HEK293 (cell line): ENCODE results near the gene SLC7A10.

Source experiments
- GLI2 ChIP-seq: fragments of 450-650 bp; formaldehyde crosslinking; IDR thresholded peaks from 2 replicates; pipeline ENCODE4; 2017; ENCODE audit warnings: missing biosample characterization, missing genetic modification characterization, low read depth, borderline replicate concordance
- GLIS2 ChIP-seq: fragments of 450-650 bp; formaldehyde crosslinking; IDR thresholded peaks from 2 replicates; pipeline ENCODE4 v1.5.1; 2016; ENCODE audit warnings: missing biosample characterization, missing genetic modification characterization
- HOXC10 ChIP-seq: sonication (generic); formaldehyde crosslinking; IDR thresholded peaks from 2 replicates; pipeline ENCODE4 v1.8.1; 2023; ENCODE audit warnings: mild to moderate bottlenecking, missing genetic modification reagents
- KLF9 ChIP-seq: fragments of 450-650 bp; formaldehyde crosslinking; IDR thresholded peaks from 2 replicates; pipeline ENCODE4 v1.5.1; 2016; ENCODE audit warnings: missing biosample characterization, missing genetic modification characterization, low read depth
- PRDM1 ChIP-seq: fragments of 450-650 bp; formaldehyde crosslinking; IDR thresholded peaks from 2 replicates; pipeline ENCODE4; 2016; ENCODE audit warnings: missing biosample characterization, missing genetic modification characterization
- SP3 ChIP-seq: fragments of 450-650 bp; formaldehyde crosslinking; IDR thresholded peaks from 2 replicates; pipeline ENCODE4 v1.5.1; 2016; ENCODE audit warnings: missing biosample characterization, missing genetic modification characterization
- ZNF169 ChIP-seq: fragments of 450-650 bp; formaldehyde crosslinking; IDR thresholded peaks from 2 replicates; pipeline ENCODE4 v1.5.1; 2016; ENCODE audit warnings: missing biosample characterization, missing genetic modification characterization
- ZNF239 ChIP-seq: fragments of 450-650 bp; formaldehyde crosslinking; IDR thresholded peaks from 2 replicates; pipeline ENCODE4 v1.5.1; 2016; ENCODE audit warnings: missing biosample characterization, missing genetic modification characterization
- ZNF302 ChIP-seq: fragments of 450-650 bp; formaldehyde crosslinking; IDR thresholded peaks from 2 replicates; pipeline ENCODE4 v1.5.1; 2016; ENCODE audit warnings: missing biosample characterization, missing genetic modification characterization, low read depth
- ZNF426 ChIP-seq: fragments of 450-650 bp; formaldehyde crosslinking; IDR thresholded peaks from 2 replicates; pipeline ENCODE4 v1.5.1; 2017; ENCODE audit warnings: missing biosample characterization, missing genetic modification characterization, mild to moderate bottlenecking, inconsistent platforms, moderate library complexity
- ZNF473 ChIP-seq: fragments of 450-650 bp; formaldehyde crosslinking; IDR thresholded peaks from 2 replicates; pipeline ENCODE4 v1.5.1; 2017; ENCODE audit warnings: missing biosample characterization, missing genetic modification characterization
- ZNF610 ChIP-seq: fragments of 450-650 bp; formaldehyde crosslinking; IDR thresholded peaks from 2 replicates; pipeline ENCODE4 v1.5.1; 2016; ENCODE audit warnings: missing biosample characterization, missing genetic modification characterization, borderline replicate concordance
- ZNF664 ChIP-seq: fragments of 450-650 bp; formaldehyde crosslinking; IDR thresholded peaks from 2 replicates; pipeline ENCODE4 v1.5.1; 2016; ENCODE audit warnings: missing biosample characterization, missing genetic modification characterization
- ZNF785 ChIP-seq: fragments of 450-650 bp; formaldehyde crosslinking; IDR thresholded peaks from 2 replicates; pipeline ENCODE4 v1.5.1; 2016; ENCODE audit warnings: missing biosample characterization, missing genetic modification characterization
- ZNF837 ChIP-seq: fragments of 450-650 bp; formaldehyde crosslinking; IDR thresholded peaks from 2 replicates; pipeline ENCODE4 v1.5.1; 2016; ENCODE audit warnings: missing biosample characterization, missing genetic modification characterization
- TF ChIP-seq, protein P1 (sequence below): fragments of 450-650 bp; formaldehyde crosslinking; IDR thresholded peaks from 2 replicates; pipeline ENCODE4 v1.5.1; 2016; ENCODE audit warnings: missing biosample characterization, missing genetic modification characterization, borderline replicate concordance
- TF ChIP-seq, protein P2 (sequence below): fragments of 450-650 bp; formaldehyde crosslinking; IDR thresholded peaks from 2 replicates; pipeline ENCODE4 v1.5.1; 2016; ENCODE audit warnings: missing biosample characterization, missing genetic modification characterization
- TF ChIP-seq, protein P3 (sequence below): fragments of 450-650 bp; formaldehyde crosslinking; IDR thresholded peaks from 2 replicates; pipeline ENCODE4 v1.5.1; 2016; ENCODE audit warnings: missing biosample characterization, missing genetic modification characterization
- TF ChIP-seq, protein P4 (sequence below): fragments of 450-650 bp; formaldehyde crosslinking; conservative IDR thresholded peaks from 2 replicates; pipeline ENCODE4 v1.5.1; 2016; ENCODE audit warnings: low read depth, missing biosample characterization, missing genetic modification characterization
- TF ChIP-seq, protein P5 (sequence below): fragments of 450-650 bp; formaldehyde crosslinking; IDR thresholded peaks from 2 replicates; pipeline ENCODE4 v1.5.0; 2017; ENCODE audit warnings: missing biosample characterization, missing genetic modification characterization, borderline replicate concordance

Gene SLC7A10

DNA sequence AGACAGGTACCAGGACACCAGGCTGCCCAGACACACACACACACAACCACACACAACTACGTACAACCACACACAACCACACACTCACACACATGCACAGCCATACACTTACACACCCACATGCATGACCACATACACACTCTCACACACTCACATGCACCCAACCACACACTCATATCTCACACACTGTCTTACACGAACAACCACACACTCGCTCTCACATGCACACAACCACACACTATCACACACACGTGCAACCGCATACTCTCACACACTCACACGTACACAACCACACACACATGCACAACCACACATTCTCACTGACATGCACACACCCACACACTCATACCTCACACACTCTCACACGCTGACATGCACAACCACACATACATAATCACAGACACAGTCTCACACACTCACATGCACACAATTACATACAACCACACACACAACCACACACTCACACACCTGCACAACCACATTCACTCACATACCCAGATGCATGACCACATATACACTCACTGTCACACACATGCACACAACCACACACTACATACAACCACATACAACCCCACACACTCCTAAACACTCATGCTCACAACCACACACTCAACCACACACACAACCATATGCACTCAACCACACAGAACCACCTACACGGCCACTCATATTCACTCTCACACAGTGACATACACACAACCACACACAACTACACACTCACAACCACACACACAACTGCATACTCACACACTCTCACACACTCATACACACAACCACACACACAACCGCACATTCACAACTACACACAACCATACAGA lies 7.6 kb upstream of the SLC7A10 start (continued):
- TF ChIP-seq PRDM1 = no peak
- TF ChIP-seq, protein P1, sequence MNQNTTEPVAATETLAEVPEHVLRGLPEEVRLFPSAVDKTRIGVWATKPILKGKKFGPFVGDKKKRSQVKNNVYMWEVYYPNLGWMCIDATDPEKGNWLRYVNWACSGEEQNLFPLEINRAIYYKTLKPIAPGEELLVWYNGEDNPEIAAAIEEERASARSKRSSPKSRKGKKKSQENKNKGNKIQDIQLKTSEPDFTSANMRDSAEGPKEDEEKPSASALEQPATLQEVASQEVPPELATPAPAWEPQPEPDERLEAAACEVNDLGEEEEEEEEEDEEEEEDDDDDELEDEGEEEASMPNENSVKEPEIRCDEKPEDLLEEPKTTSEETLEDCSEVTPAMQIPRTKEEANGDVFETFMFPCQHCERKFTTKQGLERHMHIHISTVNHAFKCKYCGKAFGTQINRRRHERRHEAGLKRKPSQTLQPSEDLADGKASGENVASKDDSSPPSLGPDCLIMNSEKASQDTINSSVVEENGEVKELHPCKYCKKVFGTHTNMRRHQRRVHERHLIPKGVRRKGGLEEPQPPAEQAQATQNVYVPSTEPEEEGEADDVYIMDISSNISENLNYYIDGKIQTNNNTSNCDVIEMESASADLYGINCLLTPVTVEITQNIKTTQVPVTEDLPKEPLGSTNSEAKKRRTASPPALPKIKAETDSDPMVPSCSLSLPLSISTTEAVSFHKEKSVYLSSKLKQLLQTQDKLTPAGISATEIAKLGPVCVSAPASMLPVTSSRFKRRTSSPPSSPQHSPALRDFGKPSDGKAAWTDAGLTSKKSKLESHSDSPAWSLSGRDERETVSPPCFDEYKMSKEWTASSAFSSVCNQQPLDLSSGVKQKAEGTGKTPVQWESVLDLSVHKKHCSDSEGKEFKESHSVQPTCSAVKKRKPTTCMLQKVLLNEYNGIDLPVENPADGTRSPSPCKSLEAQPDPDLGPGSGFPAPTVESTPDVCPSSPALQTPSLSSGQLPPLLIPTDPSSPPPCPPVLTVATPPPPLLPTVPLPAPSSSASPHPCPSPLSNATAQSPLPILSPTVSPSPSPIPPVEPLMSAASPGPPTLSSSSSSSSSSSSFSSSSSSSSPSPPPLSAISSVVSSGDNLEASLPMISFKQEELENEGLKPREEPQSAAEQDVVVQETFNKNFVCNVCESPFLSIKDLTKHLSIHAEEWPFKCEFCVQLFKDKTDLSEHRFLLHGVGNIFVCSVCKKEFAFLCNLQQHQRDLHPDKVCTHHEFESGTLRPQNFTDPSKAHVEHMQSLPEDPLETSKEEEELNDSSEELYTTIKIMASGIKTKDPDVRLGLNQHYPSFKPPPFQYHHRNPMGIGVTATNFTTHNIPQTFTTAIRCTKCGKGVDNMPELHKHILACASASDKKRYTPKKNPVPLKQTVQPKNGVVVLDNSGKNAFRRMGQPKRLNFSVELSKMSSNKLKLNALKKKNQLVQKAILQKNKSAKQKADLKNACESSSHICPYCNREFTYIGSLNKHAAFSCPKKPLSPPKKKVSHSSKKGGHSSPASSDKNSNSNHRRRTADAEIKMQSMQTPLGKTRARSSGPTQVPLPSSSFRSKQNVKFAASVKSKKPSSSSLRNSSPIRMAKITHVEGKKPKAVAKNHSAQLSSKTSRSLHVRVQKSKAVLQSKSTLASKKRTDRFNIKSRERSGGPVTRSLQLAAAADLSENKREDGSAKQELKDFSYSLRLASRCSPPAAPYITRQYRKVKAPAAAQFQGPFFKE (tag by site-specific recombination) = peak; percentile 94; the same call in 1 of the 2 replicates
- TF ChIP-seq GLIS2 = no peak
- TF ChIP-seq, protein P2, sequence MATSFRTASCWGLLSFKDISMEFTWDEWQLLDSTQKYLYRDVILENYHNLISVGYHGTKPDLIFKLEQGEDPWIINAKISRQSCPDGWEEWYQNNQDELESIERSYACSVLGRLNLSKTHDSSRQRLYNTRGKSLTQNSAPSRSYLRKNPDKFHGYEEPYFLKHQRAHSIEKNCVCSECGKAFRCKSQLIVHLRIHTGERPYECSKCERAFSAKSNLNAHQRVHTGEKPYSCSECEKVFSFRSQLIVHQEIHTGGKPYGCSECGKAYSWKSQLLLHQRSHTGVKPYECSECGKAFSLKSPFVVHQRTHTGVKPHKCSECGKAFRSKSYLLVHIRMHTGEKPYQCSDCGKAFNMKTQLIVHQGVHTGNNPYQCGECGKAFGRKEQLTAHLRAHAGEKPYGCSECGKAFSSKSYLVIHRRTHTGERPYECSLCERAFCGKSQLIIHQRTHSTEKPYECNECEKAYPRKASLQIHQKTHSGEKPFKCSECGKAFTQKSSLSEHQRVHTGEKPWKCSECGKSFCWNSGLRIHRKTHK (tag by site-specific recombination) = no peak
- TF ChIP-seq, protein P3, sequence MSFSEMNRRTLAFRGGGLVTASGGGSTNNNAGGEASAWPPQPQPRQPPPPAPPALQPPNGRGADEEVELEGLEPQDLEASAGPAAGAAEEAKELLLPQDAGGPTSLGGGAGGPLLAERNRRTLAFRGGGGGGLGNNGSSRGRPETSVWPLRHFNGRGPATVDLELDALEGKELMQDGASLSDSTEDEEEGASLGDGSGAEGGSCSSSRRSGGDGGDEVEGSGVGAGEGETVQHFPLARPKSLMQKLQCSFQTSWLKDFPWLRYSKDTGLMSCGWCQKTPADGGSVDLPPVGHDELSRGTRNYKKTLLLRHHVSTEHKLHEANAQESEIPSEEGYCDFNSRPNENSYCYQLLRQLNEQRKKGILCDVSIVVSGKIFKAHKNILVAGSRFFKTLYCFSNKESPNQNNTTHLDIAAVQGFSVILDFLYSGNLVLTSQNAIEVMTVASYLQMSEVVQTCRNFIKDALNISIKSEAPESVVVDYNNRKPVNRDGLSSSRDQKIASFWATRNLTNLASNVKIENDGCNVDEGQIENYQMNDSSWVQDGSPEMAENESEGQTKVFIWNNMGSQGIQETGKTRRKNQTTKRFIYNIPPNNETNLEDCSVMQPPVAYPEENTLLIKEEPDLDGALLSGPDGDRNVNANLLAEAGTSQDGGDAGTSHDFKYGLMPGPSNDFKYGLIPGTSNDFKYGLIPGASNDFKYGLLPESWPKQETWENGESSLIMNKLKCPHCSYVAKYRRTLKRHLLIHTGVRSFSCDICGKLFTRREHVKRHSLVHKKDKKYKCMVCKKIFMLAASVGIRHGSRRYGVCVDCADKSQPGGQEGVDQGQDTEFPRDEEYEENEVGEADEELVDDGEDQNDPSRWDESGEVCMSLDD (tag by site-specific recombination) = 0 out of 2 replicates have a peak, but pooled peaks have one; percentile 12
- TF ChIP-seq ZNF785 = peak; percentile 83; the same call in 1 of the 2 replicates
- 0 out of 2 replicates have a peak, but pooled peaks have one; percentile 15 for TF ChIP-seq ZNF169 (tag by site-specific recombination)
- TF ChIP-seq ZNF610 (tag by site-specific recombination) = no peak
- no peak for TF ChIP-seq GLI2 (tag by site-specific recombination)
- TF ChIP-seq SP3 (tag by site-specific recombination) = no peak
- 0 out of 2 replicates have a peak, but pooled peaks have one; percentile 2 for TF ChIP-seq ZNF837
- TF ChIP-seq KLF9 (tag by site-specific recombination) = peak; percentile 8
- peak; percentile 18; the same call in 1 of the 2 replicates for TF ChIP-seq ZNF239 (tag by site-specific recombination)
- no peak for TF ChIP-seq ZNF664
- TF ChIP-seq ZNF302 (tag by site-specific recombination) = peak; percentile 34; the same call in 1 of the 2 replicates
- TF ChIP-seq, protein P4, sequence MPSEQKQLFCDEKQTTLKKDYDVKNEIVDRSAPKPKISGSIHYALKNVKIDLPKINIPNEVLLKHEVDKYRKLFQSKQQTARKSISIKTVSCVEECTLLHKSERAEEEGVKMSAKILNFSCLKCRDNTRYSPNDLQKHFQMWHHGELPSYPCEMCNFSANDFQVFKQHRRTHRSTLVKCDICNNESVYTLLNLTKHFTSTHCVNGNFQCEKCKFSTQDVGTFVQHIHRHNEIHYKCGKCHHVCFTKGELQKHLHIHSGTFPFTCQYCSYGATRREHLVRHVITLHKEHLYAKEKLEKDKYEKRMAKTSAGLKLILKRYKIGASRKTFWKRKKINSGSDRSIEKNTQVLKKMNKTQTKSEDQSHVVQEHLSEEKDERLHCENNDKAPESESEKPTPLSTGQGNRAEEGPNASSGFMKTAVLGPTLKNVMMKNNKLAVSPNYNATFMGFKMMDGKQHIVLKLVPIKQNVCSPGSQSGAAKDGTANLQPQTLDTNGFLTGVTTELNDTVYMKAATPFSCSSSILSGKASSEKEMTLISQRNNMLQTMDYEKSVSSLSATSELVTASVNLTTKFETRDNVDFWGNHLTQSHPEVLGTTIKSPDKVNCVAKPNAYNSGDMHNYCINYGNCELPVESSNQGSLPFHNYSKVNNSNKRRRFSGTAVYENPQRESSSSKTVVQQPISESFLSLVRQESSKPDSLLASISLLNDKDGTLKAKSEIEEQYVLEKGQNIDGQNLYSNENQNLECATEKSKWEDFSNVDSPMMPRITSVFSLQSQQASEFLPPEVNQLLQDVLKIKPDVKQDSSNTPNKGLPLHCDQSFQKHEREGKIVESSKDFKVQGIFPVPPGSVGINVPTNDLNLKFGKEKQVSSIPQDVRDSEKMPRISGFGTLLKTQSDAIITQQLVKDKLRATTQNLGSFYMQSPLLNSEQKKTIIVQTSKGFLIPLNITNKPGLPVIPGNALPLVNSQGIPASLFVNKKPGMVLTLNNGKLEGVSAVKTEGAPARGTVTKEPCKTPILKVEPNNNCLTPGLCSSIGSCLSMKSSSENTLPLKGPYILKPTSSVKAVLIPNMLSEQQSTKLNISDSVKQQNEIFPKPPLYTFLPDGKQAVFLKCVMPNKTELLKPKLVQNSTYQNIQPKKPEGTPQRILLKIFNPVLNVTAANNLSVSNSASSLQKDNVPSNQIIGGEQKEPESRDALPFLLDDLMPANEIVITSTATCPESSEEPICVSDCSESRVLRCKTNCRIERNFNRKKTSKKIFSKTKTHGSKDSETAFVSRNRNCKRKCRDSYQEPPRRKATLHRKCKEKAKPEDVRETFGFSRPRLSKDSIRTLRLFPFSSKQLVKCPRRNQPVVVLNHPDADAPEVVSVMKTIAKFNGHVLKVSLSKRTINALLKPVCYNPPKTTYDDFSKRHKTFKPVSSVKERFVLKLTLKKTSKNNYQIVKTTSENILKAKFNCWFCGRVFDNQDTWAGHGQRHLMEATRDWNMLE = no peak
- no peak for TF ChIP-seq HOXC10 (CRISPR knock-in tag)
- TF ChIP-seq, protein P5, sequence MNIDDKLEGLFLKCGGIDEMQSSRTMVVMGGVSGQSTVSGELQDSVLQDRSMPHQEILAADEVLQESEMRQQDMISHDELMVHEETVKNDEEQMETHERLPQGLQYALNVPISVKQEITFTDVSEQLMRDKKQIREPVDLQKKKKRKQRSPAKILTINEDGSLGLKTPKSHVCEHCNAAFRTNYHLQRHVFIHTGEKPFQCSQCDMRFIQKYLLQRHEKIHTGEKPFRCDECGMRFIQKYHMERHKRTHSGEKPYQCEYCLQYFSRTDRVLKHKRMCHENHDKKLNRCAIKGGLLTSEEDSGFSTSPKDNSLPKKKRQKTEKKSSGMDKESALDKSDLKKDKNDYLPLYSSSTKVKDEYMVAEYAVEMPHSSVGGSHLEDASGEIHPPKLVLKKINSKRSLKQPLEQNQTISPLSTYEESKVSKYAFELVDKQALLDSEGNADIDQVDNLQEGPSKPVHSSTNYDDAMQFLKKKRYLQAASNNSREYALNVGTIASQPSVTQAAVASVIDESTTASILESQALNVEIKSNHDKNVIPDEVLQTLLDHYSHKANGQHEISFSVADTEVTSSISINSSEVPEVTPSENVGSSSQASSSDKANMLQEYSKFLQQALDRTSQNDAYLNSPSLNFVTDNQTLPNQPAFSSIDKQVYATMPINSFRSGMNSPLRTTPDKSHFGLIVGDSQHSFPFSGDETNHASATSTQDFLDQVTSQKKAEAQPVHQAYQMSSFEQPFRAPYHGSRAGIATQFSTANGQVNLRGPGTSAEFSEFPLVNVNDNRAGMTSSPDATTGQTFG = peak; percentile 31
- peak; percentile 85 for TF ChIP-seq ZNF473 (tag by site-specific recombination)
- no peak for TF ChIP-seq ZNF426
